HL-60/S4 treated with phorbol 12-myristate 13-acetate at 8.2 ng/mL for 4 days and 3 days (cell line): ENCODE data around the gene NMT1.

ENCODE experiments used
- in situ Hi-C: fragments of 300-500 bp; cut with MboI; formaldehyde crosslinking; loops from 2 replicates; pipeline ENCODE4 v1.15.0; 2022; ENCODE audit warnings: low sequenced_read_pairs

NMT1 gene

GRCh38 chr17:45060797-45061605 lies at the start of gene NMT1:
NMT1 (plus strand) TSS chr17:45061317; CDS start chr17:45061330, 13 bp downstream.
- in situ Hi-C loops = no loop called here

GRCh38 chr17:45011767-45012166 lies 49.4 kb upstream of the NMT1 start:
- in situ Hi-C loops = loop anchor here (10.0 kb wide), 1 partner anchor 97 kb away; the partner anchor contains the start of gene GFAP

GRCh38 chr17:45013021-45013997 lies 47.8 kb upstream of the NMT1 start:
- in situ Hi-C loops = loop anchor here (10.0 kb wide), 1 partner anchor 99 kb away; the partner anchor contains the start of gene GFAP

- in situ Hi-C loops = loop anchor here (10.0 kb wide), 1 partner anchor 101 kb away; the partner anchor contains the start of gene GFAP
Observed at GRCh38 chr17:45016237-45016636, 44.9 kb upstream of the NMT1 start.

DNA sequence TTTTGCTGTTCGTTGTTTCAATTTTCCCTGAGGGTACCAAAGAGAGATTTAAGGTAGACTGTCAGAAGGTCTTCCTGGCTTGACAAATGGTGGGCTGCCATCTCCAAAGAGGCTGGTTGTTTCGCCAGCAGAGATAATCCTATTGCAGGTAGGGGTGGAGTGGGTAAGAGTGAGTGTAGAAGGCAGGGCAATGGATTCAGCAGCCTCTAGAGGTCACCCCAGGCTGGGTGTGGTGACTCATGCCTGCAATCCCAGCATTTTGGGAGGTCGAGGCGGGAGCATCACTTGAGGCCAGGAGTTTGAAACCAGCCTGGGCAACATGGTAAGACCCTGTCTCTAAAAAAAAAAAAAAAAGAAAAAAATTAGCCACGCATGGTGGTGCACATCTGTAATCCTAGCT lies 44.3 kb upstream of the NMT1 start:
- in situ Hi-C loops = loop anchor here (10.0 kb wide), 1 partner anchor 102 kb away; the partner anchor contains the start of gene GFAP

DNA sequence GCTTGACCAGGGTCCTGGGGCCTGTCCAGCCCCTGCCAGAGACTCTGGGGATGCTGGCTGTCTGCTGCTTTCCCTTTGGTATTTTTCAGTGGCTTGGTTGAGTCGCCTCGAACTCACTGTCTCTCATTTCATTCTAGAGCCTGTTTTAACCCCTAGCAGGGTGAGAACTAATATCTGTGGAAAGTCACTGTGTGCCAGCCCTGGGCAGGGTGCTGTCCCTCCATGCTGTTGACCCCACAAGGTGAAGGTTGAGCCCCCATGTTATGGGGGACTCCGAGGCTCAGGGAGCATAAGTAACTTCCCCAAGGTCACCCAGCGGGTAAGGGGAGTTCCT lies 42.6 kb upstream of the NMT1 start:
- in situ Hi-C loops = loop anchor here (10.0 kb wide), 1 partner anchor 104 kb away; the partner anchor contains the start of gene GFAP

DNA sequence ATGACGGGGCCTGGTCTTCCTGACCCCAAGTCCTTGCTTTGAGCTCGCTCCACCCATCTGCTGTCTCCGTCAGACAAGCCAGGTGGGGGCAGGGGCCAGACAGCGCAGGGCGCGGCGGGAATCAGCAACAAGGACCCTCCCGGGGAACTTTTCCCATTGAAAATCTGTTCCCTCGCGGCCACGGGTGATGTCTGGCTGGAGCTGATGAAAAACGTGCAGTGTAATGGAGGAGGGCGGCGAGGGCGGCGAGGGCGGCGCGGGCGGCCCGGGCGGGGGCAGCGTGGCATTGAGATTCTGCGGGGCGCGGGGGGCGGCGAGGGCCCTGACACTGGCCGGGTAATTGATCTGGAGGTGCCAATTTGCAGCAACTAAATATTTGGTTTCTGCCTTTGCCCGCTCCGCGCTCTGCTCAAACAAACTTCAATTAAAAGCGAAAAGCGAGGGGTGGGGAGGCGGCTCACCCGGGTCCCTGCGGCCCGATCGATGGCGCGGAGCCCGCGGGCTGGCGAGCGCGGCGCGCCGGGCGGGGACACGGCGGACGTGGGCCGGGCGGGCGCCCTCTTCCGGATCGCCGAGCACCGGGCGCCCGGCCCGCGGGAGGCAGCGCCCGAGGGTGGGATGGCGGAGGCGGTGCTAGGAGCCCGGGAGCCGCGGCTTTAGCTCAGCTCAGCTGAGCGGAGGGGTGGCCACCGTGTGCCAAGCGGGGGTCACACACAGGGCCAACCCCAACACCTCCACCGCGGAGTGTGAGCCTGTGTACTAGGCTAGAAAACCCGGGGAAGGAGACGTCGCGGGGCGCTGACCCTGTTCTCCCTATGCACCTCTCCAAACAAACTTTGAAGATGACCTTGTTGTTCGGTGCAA lies 42.0 kb upstream of the NMT1 start:
- in situ Hi-C loops = loop anchor here (10.0 kb wide), 1 partner anchor 104 kb away; the partner anchor contains the start of gene GFAP

DNA sequence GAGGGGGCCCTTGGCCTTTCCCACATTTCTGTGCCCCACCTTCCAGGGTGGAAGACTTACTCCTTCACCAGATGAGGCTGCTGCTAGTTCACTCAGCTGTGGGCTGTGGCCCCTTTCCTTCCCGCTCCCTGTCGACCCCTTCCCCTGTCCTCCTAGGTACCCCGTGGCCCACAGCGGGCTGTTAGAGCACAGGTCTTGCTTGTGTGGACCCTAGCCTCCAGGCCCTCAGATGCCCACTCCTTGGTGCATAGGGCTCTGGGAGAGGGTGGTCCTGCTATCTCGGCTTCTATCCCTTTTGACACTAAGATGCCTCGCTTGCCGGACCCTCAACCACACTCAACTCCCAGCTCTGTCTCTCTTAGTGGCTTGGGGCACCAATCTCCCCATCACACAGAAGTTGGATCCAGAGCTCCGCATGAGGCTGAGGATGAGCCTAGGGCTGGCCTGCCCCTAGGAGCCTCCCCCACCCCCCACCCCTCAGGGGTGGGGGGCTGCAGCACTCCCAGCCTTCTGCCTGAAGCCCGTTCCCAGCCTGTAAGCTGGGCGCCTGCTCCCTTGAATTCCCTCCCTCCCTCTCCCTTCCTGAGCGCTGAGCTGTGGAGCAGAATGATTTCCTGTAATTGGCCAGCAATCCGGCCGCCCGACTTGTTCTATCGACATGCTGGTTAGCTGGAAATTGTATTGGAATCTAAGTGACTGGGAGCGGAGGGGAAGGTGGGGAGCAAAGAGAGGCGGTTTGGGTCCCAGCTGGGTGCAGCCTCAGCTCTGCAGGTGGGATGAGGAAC lies 40.6 kb upstream of the NMT1 start:
- in situ Hi-C loops = no loop called here

DNA sequence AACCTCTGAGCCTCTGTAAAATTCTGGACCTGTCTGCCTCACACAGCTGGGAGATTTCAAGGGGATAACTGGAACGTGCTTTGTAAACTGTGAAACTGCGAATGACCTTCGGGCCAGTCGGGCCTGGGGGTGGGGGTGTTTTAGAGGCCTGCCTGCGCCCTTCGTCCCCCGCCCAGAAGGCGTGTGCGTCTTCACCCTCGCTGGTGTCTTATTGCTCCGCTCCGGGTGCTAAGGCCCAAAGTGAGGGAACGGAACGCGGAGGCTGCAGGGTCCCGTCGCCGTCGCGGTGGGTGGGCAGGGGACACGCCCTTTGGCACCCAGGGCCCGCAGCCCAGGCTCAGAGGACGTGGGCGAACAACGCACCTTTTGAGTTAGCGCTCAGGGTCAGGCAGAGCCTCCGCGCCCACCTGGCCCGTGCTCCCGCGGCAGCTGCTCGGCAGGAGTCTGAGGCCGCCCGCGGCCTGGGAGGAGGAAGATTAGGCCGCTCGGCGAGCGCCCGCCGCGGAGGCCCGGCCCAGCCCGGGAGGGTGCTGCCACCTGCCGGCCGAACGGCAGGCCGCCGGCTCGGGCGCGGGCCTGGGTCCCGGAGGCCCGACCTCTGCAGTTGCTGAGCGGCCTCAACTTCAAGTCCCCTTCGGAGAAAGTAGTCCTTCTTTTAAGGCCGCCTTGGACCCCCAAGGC lies 39.4 kb upstream of the NMT1 start:
- in situ Hi-C loops = no loop called here

- in situ Hi-C loops = no loop called here
Observed at GRCh38 chr17:45022288-45022648, 38.8 kb upstream of the NMT1 start.

- in situ Hi-C loops = no loop called here
Observed at GRCh38 chr17:45022655-45023339, 38.3 kb upstream of the NMT1 start.

GRCh38 chr17:45029096-45029495 lies 32.0 kb upstream of the NMT1 start:
- in situ Hi-C loops = no loop called here

GRCh38 chr17:45029758-45030423 lies 31.2 kb upstream of the NMT1 start:
- in situ Hi-C loops = no loop called here

DNA sequence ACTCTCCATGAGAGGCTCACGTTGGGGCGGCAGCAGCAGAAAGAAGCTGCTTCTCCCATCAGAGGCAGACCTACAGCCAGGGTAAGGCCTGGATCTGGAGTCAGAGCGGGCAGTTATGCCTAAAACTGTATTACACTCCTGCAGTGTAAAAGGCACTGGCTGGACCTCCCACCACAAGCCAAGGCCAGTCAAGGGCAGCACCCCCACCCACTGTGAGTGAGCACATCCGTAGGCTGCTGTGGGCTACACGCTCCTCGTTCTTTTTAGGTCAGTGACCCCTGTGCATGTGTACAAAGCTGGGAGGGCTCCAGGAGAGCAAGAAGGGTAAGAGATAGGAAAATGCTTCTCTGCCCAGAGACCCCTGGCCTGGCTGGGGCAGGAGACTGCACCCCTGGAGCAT lies 30.4 kb upstream of the NMT1 start:
- in situ Hi-C loops = no loop called here

- in situ Hi-C loops = no loop called here
Observed at GRCh38 chr17:45031231-45032173, 29.6 kb upstream of the NMT1 start.

- in situ Hi-C loops = no loop called here
Observed at GRCh38 chr17:45032174-45032541, 29.0 kb upstream of the NMT1 start.

GRCh38 chr17:45034599-45034998 lies 26.5 kb upstream of the NMT1 start:
- in situ Hi-C loops = no loop called here
